Thyroid gland (tissue), 4 donors: Measurements from ENCODE around the gene SEMA5B. TPM values are rescaled to one million over a fixed set of nuclear protein-coding genes. Genes with fewer than 3 reads are reported as not detected.

Source experiments
- DNase-seq, 2 donors: peaks; one replicate each; pipeline ENCODE4 v3.0.0-alpha.2; 2019
- H3K27ac ChIP-seq, 3 donors: fragments of 200-600 bp; sonication (generic); 1 replicate in 2 of 3; 2 replicates in 1 of 3; pipeline ENCODE4 v1.5.1; 2016 to 2019; ENCODE audit warnings: mild to moderate bottlenecking in 1 of 3, moderate library complexity in 1 of 3
- H3K27me3 ChIP-seq: fragments of 200-600 bp; sonication (generic); one replicate; pipeline ENCODE4 v1.5.1; 2019
- H3K36me3 ChIP-seq, 2 donors: fragments of 200-600 bp; sonication (generic); one replicate each; pipeline ENCODE4 v1.5.1; 2016 to 2019
- H3K4me1 ChIP-seq, 2 donors: fragments of 200-600 bp; sonication (generic); one replicate each; pipeline ENCODE4 v1.5.1; 2017 to 2019
- H3K4me3 ChIP-seq, 3 donors: fragments of 200-600 bp; sonication (generic); replicated peaks in 1 of 3; 1 replicate in 2 of 3; 2 replicates in 1 of 3; pipeline ENCODE4 v1.5.1; 2016; ENCODE audit warnings: mild to moderate bottlenecking in 1 of 3
- H3K9me3 ChIP-seq: fragments of 200-600 bp; sonication (generic); one replicate; pipeline ENCODE4 v1.5.1; 2017
- POLR2A ChIP-seq, 2 donors: fragments of 450-650 bp; IDR thresholded peaks; one replicate each; pipeline ENCODE4 v1.6.1; 2017; ENCODE audit warnings: antibody characterized with exemption in 2 of 2, mild to moderate bottlenecking in 2 of 2, moderate library complexity in 1 of 2
- intact Hi-C: fragments of 100-400 bp; cut with DNase I; formaldehyde crosslinking; loops from one replicate; pipeline ENCODE4 v1.15.1; 2023
- total RNA-seq, 4 donors: library from RNA; depleted of rRNA; stranded (reverse); fragments of >200 nt; gene quantifications; one replicate each; pipeline ENCODE4 v1.2.3, GENCODE V29; 2016
- TF ChIP-seq, protein P1 (sequence below), 6 experiments: fragments of 200-600 bp in 3 of 6; fragments of 450-650 bp in 3 of 6; sonication (generic) in 3 of 6; IDR thresholded peaks; one replicate each; pipeline ENCODE4 v1.5.1; 2016 to 2019; ENCODE audit warnings: antibody characterized with exemption in 6 of 6, mild to moderate bottlenecking in 2 of 6, inconsistent platforms in 1 of 6, moderate library complexity in 1 of 6

The SEMA5B gene
- total RNA-seq, 4 donors from 2014 or later, result 0.56 to 5.3 (median 0.63) TPM

DNA sequence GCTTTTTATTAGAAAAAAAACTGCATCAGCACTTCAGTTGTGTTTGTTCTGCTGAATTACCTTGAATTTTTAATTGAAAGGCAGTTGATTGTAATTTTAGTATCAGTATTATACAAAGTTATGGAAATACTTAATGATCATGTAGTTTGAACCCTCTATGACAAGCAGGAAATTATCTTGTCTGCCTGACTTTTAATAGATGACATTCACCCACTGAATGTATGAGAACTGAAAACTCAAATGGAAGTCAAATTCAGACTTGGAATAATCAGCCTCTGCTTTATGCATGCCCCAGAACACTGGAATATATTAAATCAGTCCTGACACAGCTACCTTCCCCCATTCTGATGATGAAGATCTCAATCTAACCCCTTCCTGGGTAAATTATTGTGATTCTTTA is 159.2 kb downstream of the SEMA5B start:
- intact Hi-C loops, result no loop called here

DNA sequence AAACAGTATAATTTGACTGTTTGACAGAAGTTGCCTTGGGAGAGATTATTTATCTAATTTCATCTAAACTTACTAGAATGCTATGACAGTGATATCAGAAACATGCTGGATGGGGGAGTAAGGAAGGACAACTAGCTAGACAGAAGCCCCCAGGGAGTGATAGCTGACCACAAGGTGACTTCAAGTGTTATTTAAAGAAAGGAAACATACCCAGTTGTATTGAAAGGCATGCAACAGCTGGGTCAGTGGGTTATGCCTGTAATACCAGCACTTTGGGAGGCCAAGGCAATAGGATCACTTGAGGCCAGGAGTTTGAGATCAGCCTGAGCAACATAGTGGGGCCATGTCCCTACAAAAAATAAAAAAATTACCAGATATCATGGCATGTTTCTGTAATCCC is 163.1 kb downstream of the SEMA5B start:
- H3K4me3 ChIP-seq, result no peak overlapping the region
- H3K27ac ChIP-seq, result no peak overlapping the region
- H3K36me3 ChIP-seq, result no peaks in the 10 kb centered on the region
- no peak for TF ChIP-seq POLR2A (IDR thresholded peaks at IDR 0.05)
- TF ChIP-seq, protein P1, sequence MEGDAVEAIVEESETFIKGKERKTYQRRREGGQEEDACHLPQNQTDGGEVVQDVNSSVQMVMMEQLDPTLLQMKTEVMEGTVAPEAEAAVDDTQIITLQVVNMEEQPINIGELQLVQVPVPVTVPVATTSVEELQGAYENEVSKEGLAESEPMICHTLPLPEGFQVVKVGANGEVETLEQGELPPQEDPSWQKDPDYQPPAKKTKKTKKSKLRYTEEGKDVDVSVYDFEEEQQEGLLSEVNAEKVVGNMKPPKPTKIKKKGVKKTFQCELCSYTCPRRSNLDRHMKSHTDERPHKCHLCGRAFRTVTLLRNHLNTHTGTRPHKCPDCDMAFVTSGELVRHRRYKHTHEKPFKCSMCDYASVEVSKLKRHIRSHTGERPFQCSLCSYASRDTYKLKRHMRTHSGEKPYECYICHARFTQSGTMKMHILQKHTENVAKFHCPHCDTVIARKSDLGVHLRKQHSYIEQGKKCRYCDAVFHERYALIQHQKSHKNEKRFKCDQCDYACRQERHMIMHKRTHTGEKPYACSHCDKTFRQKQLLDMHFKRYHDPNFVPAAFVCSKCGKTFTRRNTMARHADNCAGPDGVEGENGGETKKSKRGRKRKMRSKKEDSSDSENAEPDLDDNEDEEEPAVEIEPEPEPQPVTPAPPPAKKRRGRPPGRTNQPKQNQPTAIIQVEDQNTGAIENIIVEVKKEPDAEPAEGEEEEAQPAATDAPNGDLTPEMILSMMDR (IDR thresholded peaks at IDR 0.05), result no peak
- H3K4me1 ChIP-seq, result no peaks in the 10 kb centered on the region
- intact Hi-C loops, result no loop called here
- no peaks in the 10 kb centered on the region for H3K27me3 ChIP-seq
- no peaks in the 10 kb centered on the region for H3K9me3 ChIP-seq
- no peak for DNase-seq

More for the DNA sequence above, 159.2 kb downstream of the SEMA5B start:
- Histone ChIP-seq H3K9me3 (no peaks in the 10 kb centered on the region), H3K36me3 (no peaks in the 10 kb centered on the region), H3K27ac (no peak overlapping the region), H3K4me1 (peaks cover 0 to 7% of the 10 kb centered on the region in 2 donors), H3K4me3 (no peak overlapping the region), H3K27me3 (no peaks in the 10 kb centered on the region)
- TF ChIP-seq, protein P1 (IDR thresholded peaks at IDR 0.05), result no peak
- TF ChIP-seq POLR2A (IDR thresholded peaks at IDR 0.05), result no peak
- DNase-seq, result no peak

DNA sequence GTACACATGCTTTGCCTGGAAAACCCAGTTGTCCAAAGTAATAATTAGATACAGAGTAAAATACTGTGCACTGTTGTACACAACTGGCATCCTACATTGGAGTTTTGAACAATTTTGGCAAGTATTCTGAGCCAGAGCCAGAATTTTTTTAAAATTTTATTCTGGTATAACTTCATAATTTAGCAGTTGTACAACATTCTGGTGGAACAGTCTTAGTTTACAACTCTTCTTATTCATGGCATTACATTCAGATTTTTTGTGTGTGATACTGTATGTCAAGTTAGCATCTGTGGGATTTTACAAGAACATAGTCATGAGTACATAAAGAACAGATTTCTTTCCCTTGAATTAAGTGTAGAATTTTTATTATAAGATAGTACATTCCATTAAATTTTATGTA is 165.2 kb downstream of the SEMA5B start:
- no peaks in the 10 kb centered on the region for H3K27me3 ChIP-seq

More for the DNA sequence above, 165.2 kb downstream of the SEMA5B start:
- no peak for DNase-seq
- Histone ChIP-seq H3K36me3 (no peaks in the 10 kb centered on the region), H3K4me1 (no peaks in the 10 kb centered on the region), H3K27ac (no peak overlapping the region), H3K9me3 (no peaks in the 10 kb centered on the region), H3K4me3 (no peak overlapping the region)
- intact Hi-C loops, result no loop called here
- TF ChIP-seq POLR2A (IDR thresholded peaks at IDR 0.05), result no peak
- TF ChIP-seq, protein P1 (IDR thresholded peaks at IDR 0.05), result no peak

Other genes starting within 250 kb of the SEMA5B start
- gene HSPBAP1, start 233.9 kb downstream of the SEMA5B start, total RNA-seq, result 10 to 100 TPM; 12.4 to 17.3 (median 15.8) TPM
- gene SLC49A4, start 232.7 kb downstream of the SEMA5B start, total RNA-seq, result 10 to 100 TPM; 22.6 to 32.5 (median 28.2) TPM
- 10 to 100 TPM; 34.0 to 52.4 (median 44.6) TPM for gene PDIA5, start 39.3 kb upstream of the SEMA5B start, total RNA-seq
- gene SEC22A, start 174.2 kb upstream of the SEMA5B start, total RNA-seq, result 10 to 100 TPM; 22.4 to 45.2 (median 33.6) TPM